HG02885 (cell line): ENCODE data around the gene MROH8.
"Not testable (repeated sequence)": the region's sequence is repeated elsewhere in the genome, so short reads cannot be mapped to it uniquely, and the experiment has no call there.

Experiments used
- ATAC-seq: cut with Tn5 transposase; IDR thresholded peaks from one replicate; pipeline ENCODE4 v1.9.1; 2021; ENCODE audit warnings: mild to moderate bottlenecking; ENCODE audit not compliant: unreplicated experiment, poor library complexity

MROH8 gene

DNA sequence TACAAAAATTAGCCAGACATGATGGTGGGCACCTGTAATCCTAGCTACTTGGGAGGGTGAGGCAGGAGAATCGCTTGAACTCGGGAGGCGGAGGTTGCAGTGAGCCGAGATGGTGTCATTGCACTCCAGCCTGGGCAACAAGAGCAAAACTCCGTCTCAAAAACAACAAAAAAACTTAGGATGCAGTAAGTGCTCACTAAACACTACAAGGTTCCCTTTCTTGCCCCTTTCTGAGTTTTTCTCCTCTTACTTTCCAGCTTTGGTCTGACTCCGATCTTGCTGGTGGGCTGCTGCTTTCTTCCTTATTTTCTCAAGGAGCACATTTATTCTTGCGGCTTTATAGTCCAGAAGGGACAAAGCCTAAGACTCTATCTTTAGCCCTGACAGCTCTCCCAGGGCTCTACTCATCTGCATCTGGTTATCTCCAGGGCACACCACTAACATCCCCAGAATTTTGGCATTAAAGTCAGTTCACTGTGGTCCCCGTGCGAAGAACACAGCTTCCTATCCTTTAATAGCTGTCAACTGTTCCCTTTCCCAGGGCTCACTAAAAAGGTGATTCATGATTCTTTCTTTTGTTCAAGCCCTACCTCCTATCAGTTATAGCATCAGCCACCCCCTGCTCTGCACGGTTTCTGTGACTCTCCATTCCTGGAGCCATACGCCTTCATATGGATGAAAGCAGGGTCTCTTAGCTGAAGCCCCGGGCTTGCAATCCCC is 17.4 kb downstream of the MROH8 start:
- ATAC-seq, result no peak

DNA sequence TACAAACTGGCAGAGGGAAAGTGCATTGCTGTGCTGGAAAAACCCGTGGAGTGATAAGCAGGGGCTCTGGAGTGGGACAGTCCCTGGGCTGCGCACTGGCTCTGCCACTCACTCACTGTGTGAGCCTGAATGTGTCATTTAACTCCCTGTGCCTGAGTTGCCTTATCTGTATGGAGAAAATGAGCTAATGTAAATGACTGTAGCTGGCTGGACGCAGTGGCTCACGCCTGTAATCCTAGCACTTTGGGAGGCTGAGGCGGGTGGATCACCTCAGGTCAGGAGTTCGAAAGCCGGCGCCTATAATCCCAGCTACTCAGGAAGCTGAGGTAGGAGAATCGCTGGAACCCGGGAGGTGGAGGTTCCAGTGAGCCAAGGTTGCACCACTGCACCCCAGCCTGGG is 18.7 kb downstream of the MROH8 start:
- no peak for ATAC-seq

DNA sequence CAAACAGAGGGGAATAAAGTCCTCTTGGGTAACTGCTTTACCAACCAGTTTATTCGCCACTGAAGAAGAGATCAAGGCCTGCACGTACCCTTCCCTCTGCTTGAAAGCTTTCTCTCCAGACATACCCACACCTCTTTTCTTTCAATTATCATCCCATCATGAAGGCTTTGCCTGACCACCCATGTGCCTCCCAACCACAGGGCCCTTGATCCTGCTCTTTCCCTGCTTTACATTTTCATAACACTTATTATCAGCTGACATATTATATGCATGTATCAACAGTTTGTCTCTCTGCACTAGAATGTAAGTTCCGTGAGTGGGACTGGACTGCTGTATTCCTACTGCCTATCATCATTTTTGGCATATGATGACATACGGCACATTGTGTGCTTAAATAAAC is 21.1 kb downstream of the MROH8 start:
- ATAC-seq, result no peak

DNA sequence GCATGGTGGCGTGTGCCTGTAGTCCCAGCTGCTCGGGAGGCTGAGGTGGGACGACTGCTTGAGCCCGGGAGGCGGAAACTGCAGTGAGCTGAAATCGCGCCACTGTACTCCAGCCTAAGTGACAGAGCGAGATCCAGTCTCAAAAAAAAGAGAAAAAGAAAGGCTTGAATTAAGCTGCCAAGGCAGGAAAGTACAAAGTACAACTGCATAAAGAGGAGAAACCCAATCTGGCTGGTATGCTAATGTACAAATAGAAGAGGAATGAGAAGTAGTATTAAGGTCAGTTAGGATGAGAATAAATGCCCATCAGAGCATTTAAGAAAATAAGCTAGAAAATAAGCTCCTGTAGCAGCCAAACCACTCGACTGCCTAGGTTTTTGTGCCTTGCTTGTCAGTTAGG is 23.4 kb downstream of the MROH8 start:
- ATAC-seq, result no peak

DNA sequence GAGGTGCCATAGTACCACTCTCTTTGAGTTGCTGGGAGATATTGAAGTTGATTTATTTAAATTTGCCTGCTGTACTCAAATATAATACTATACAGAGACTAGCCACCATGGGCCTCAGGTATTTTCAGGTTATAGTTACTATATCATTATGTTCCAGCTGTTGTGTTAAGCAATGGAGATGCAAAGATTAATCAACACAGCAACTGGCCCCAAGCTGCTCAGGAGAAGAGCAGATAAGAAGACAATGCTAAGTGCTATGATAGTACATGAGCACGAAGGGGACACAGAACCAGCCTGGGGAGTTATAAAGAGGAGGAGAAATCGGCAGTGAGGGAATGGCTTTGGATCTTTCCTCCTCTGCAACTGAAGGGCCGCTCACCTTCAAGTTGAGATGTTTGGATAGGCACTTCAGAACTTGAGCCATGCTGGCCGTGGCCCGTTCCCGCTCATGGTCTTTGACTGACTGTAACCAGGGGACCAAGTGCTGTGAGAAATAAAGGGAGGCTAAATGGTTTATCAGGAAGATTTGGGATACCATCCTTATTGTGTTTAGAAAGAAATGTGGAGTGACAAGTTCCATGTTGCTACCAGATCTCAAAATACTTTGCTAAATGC is 24.6 kb downstream of the MROH8 start:
- ATAC-seq, result no peak

DNA sequence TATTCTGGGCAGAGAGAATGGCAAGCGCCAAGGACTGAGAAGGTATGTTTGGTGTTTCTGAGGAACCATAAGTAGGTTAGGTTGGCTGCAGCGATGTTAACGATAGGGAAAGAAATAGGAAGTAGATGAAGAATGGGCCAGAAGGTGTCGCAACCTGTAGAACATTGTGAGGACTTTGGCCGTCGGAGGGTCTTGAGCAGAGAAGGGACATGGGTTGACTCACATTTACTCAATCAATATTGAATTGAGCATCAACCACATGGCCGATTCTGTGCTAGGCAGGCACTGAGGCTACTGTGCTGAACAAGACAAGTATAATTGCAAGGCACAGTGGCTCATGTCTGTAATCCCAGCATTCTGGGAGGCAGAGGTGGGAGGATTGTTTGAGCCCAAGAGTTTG is 27.1 kb downstream of the MROH8 start:
- no peak for ATAC-seq

DNA sequence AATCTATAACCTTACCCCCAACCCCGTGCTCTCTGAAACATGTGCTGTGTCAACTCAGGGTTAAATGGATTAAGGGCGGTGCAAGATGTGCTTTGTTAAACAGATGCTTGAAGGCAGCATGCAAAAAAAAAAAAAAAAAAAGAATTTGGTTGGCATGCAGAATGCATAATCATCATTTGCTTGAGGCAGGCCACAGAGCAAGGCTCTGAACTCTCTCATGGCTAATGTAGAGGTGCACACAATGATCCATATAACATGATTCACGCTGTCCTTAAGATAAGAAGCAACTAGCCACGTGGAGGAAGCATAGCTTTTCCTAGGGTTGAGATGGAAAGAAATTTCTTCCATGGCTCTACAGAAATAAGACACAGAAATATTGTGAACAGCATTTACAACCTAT is 27.8 kb downstream of the MROH8 start:
- ATAC-seq, result no peak

DNA sequence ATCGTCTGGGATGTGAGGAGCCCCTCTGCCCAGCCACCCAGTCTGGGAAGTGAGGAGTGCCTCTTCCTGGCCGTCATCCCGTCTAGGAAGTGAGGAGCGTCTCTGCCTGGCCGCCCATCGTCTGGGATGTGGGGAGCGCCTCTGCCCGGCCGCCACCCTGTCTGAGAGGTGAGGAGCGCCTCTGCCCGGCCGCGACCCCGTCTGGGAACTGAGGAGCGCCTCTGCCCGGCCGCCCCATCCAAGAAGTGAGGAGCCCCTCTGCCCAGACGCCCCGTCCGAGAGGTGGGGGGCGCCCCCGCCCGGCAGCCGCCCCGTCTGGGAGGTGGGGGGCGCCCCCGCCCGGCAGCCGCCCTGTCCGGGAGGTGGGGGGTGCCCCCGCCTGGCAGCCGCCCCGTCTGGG is 28.5 kb downstream of the MROH8 start:
- ATAC-seq, result not testable (repeated sequence)

DNA sequence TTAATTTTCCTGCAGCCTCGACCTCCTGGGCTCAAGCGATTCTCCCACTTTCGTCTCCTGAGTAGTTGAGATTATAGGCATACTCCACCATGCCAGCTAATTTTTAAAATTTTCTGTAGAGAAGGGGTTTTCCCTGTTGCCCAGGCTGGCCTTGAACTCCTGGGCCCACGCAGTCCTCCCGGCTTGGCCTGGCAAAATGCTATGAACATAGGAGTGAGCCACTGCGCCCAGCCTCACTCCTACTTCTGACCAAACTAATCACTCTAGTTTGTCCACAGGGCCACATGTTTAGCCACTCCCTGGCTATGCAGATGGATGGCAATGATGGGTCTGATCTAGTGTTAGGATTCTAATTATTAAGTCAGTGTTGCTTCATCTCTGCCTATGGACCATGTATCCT is 32.1 kb downstream of the MROH8 start:
- ATAC-seq, result no peak

DNA sequence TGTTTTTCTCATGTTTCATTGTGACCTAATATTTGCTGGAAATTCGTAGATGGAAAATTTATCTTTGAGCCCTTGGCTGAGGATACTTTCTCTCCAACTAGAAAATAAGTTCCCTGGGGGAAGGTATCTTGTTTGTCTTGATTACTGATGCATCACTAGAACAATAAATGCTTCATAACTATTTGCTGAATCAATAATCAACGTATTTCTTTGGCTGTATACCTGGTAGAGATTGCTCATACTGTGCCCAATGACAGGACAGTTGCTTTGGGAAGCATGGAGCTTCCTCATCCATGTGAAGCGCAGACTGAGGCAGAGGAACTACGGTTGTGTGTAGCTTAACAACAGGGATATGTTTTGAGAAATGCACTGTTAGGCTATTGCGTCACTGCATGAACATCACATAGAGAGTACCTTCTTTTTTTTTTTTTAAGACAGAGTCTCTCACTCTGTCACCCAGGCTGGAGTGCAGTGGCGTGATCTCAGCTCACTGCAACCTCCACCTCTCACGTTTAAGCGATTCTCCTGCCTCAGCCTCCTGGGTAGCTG is 34.4 kb downstream of the MROH8 start:
- ATAC-seq, result no peak

DNA sequence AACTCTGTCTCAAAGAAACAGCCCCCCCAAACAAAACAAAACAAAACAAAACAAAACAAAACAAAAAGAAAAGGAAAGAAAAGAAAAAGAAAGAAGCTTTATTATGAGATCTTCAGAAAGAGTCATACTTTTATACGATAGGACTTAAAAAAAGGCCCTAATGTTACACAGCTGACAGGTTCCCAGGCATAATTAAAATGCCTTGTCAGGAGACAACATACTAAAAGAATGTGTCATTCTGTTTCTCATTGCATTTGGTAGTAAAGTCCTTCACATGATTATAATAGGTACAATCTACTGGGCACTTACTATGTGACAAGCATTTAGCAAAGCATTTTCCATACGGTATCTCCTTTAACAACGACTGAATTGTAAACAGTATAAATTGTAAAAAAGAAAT is 36.6 kb downstream of the MROH8 start:
- no peak for ATAC-seq

DNA sequence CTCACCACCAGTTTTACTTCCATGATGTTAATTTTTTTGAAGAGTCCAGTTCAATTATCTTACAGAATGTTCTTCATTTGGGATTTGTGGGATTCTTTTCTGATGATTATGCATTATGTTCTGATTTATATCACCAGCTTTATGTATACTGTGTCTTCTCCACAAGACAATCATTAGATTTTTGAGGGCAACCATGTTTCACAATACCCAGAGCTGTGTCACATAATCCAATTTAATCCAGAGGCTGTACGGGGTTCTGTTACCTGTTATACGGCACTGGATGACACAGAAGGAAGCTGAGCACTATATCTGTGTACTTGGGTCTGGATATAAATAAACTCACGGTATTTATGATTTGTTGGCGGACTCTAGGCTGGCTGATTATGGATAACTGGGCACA is 41.8 kb downstream of the MROH8 start:
- no peak for ATAC-seq

DNA sequence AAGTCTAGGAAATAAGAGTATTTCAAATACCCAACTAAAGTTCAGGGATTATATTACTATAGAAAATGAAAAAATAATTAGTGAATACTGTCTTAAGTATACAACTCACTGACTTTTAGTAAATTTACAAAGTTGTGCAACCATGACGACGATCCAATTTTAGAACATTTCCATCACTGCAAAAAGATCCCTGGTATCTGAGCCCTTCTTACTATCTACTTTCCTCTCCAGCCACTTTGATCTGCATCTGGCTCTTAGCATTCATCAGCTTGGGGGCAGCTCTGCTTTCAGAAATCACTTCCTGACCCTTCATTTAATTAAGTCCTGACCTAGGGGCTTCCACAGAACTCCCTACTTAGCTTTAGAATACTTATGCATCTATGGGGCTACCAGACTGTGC is 45.4 kb downstream of the MROH8 start:
- ATAC-seq, result no peak

DNA sequence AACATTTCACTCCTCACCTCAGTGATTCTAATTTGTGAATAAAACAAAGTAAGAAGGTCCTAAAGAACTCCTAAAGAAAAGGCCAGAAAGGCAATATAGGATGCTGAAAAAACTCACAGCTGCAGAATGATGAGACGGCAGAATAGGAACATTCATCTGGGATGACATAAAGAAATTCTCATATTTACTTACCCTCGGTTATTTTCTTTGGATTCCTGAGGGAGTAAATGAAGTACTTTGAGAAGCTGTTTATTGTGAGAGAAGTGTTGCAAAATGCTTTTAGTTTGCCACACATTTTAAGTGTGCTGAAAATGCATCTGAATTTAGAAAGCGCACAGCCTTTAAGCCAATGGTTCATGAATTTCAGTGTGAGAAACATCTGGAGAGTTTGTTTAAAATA is 47.9 kb downstream of the MROH8 start:
- no peak for ATAC-seq

DNA sequence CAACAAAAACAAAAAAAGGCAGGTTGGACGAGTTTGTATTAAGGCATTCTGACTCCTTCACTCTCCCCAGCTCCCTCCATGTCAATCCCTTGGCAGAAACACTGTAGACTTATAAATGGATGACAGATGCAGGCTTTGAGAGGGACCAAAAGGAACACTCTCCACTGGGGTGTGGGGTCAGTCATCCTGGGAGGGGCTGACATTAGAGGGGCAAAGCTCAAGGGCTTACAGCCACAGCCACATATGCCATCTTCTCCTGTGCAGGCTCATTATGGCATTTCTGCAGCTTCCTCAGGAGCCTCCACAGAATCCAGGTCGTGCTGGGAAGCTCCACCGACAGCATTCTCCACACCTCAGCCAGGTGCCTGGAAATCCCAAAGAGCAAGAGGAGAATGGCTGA is 50.5 kb downstream of the MROH8 start:
- ATAC-seq, result no peak

DNA sequence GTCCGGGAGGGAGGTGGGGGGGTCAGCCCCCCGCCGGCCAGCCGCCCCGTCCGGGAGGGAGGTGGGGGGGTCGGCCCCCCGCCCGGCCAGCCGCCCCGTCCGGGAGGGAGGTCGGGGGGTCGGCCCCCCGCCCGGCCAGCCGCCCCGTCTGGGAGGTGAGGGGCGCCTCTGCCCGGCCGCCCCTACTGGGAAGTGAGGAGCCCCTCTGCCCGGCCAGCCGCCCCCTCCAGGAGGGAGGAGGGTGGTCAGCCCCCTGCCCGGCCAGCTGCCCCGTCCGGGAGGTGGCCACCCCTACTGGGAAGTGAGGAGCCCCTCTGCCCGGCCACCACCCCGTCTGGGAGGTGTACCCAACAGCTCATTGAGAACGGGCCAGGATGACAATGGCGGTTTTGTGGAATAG is 53.1 kb downstream of the MROH8 start:
- not testable (repeated sequence) for ATAC-seq

DNA sequence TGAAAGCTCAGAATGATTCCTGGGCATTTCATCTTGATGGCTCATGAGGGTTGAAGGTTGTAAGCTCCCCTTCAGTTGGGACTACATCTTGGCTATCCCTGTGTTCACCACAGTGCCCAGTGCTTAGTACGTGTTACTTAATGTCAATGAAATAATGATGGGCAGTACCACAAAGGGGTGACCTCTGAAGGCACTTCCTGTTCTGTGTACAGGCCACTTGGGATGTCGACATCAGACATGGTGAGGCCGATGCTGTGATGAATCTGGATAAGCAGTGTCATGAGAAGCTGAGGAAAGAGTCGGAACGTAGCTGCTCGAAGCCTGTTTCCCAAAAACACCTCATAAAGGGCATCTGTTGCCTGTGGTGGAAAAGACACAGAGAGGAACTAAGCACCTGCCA is 55.9 kb downstream of the MROH8 start:
- no peak for ATAC-seq

DNA sequence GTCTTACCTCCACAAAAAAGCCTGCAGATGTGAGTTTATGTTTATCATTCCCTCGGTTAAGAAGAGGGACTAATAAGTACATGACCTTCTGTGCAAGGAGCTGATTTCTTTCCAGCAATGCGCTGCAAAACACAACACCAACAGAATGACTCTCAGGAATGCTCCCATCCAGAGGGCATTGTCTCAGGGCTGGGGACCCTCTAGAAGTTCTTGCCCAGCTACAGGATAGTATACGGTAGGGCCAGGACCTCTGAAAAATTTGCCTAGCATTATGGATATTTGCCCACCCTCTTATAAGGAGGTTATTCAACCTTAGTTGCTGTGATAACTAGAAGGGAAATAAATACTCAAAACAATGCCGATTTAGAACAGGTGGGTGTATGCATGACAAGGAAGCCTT is 58.9 kb downstream of the MROH8 start:
- no peak for ATAC-seq

DNA sequence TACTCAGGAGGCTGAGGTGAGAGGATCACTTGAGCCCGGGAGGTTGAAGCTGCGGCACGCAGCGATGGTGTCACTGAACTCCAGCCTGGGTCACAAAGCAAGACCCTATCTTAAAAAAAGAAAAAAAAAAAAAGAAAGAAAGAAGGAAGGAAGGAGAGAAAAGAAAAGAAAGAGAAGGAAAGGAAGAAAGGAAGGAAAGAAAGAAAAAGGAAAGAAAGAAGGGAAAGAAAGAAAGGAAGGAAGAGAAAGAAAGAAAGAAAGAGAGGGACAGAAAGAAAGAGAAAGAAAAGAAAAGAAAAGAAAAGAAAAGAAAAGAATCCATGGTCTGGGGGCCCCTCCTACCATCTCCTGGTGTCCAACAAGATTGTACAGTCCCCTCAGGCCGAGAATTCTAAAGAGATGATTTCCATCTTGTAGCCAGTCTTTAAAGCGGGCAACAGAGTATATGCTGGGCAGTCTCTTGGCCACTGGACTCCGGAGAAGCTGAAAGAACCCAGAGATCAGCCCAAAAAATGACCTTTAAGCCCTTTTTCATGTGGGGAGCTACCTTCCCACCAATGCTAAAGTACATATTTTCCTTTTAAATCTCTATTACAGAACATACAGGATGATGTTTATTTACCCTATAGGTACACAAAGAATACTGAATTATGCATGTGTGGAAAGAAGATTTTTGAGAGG is 59.9 kb downstream of the MROH8 start:
- no peak for ATAC-seq

DNA sequence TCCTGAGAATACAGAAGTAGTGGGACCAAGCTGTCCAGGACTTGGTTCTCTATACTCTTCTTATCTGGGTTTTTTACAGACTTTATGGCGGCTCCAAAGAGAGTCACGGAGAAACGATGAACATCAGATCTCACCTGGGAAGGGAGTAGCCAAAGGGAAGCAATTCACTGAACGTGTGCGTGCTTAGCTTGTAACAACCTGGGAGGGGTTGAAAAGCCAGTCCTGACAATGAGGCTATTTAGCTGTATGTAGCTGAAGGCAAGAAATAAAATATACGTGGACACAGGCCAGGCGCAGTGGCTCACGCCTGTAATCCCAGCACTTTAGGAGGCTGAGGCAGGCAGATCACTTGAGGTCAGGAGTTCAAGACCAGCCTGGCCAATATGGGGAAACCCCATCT is 65.3 kb downstream of the MROH8 start:
- no peak for ATAC-seq

DNA sequence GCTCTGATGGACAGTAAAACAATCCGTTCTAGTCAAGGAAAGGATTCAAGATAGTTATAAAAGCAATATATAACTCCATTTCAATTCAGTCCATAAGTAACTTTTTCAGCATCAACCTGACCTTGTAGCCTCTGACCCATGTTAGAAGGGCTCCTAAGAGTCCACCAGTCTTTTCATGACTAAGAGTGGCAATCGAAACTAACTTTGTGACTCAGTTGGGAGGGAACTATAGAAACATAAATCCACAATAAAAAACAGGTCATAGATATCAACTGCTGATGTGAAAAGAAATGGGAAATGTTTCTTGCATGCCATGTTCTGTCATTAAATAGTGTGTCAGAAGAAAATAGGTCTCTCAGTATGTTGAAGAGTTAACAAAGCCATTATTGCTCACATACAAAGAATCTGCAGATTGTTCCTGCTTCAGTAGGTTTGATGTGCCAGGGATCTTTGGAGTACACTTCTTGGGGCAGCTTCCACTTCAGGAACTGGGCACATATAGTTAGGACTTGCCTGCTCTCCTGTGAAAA is 67.4 kb downstream of the MROH8 start:
- ATAC-seq, result no peak
